NCI-H1436 (cell line): ENCODE results near the gene MDP1.
"Not testable (repeated sequence)": the region's sequence is repeated elsewhere in the genome, so short reads cannot be mapped to it uniquely, and the experiment has no call there.

ENCODE experiments used
- DNase-seq: peaks from one replicate; lab custom pipeline; 2025; lab: John Stamatoyannopoulos, UW

The MDP1 gene

DNA sequence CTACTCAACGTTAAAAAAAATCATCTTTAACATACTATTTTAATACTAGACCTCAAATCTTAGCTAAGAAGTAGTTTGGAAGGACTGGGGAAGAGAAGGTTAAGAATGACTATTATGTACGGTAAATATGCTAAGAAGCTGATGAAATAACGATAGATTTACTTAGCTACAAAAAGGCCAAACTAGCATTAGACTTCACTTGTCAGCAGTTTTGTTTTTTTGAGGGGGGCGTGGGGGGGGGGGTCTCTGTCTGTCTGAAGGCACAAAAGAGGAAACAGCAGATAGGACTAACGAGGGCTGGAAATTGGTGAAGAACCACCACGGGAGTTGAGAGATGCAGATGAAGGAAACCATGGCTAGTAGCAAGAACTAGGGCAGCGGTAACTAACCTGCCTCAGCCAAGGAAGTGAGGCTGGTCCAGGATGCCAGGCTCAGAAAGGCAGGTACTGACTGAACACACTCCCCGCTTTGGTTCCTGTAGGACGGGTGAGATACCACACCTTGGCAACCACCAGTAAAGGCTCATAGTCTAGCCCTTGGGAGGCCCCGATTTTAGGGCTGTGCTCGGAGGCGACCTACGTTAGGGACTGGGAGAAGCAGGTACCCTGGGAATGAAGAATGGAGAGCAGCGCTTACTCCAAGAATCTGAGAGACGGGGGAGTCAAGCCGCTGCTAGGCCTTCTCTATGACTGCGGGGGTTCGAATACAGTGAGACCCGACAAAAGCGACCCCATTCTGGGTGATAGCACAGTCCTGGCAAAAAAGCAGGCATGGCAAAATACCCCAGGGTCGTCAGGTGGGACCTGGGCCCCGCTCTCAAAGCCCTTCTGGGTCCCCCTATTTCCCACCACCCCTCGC, 15.6 kb upstream of the MDP1 start:
- no peak for DNase-seq

DNA sequence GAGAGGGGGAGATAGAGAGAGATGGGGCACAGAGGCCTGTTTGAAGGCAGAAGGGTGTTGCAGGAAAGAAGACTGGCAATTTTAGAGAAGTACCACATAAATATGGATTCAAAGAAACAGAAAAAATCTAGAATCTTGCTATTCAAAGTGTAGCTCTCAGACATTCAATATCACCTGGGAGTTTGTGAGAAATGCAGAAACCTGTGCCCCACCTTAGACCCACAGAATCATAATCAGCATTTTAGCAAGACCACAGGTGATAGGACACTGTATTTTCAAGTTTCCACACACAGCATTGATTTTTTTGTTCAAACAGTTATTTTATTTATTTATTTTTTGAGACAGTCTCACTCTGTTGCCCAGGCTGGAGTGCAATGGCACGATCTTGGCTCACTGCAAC, 13.0 kb upstream of the MDP1 start:
- DNase-seq = no peak

DNA sequence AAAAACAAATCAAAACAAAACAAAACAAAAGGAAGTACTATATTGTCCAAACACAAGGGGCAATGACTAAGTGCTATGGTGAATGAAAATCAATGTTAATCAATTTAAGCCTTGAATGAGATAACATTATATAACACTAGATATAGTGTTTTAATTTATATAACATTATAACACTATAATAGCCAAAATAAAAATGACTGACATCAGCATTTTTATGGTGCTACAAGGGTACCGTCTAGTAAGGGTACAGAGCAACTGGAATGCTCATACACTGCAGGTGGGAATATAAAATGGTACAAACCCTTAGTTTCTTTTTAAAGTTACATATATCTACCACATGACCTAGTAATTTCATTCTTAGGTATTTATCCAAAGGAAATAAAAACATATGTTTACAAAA, 10.6 kb upstream of the MDP1 start:
- DNase-seq = no peak

DNA sequence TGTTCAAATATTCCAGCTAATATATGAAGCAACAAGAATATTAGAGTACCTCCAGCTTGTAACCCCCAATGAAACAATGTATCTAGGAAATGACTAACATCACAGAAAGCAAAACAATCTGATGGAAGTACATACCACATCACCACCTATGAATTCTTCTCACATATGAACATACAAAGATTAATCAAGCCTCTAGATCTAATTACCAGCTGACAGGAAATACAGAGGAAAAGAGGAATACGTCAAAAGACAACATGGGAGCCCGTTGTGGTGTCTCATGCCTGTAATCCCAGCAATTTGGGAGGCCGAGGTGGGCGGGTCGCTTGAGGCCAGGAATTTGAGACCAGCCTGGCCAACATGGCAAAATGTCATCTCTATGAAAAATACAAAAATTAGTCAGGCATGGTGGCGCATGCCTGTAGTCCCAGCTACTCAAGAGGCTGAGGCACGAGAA, 8.8 kb upstream of the MDP1 start:
- DNase-seq = no peak

DNA sequence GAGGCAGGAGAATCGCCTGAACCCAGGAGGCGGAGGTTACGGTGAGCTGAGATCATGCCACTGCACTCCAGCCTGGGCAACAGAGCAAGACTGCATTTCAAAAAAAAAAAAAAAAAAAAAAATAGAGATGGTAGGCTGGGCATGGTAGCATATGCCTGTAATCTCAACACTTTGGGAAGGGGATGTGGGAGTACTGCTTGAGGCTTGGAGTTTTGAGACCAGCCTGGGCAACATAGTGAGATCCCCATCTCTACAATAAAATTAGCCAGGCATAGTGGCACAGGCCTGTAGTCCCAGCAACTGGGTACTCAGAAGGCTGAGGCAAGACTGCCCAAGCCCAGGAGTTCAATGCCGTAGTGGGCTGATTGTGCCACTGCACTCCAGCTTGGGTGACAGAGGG, 7.1 kb upstream of the MDP1 start:
- DNase-seq = not testable (repeated sequence)

DNA sequence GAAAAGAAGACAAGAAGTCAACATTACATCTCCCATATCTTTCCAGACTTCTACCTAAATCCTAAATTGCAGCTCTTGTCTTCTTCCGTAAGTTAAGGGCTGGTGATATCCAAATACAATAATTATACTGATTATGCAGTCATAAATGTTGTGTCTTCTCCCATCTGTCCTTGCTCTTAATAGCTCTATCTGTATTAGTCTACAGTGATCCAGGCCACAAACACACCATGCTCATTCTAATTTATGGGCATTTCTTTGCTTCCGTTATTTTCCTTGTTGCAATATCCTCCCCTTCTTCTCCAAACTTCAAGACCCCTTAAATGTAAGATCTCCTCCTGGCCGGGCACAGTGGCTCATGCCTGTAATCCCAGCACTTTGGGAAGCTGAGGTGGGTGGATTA, 3.7 kb upstream of the MDP1 start:
- DNase-seq = no peak

DNA sequence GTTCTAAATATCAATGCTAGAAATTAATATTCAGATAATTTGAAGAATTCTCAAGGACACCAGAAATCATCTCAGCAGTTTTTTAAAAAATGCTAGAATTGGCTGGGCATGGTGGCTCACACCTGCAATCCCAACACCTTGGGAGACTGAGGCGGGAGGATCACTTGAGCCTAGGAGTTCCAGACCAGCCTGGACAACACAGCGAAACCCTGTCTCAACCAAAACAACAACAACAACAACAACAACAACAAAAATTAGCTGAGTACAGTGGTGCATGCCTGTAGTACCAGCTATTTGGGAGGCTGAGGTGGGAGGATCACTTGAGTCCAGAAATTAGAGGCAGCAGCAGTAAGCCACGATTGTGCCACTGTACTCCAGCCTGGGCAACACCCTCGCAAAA, 3.2 kb upstream of the MDP1 start:
- DNase-seq = no peak

DNA sequence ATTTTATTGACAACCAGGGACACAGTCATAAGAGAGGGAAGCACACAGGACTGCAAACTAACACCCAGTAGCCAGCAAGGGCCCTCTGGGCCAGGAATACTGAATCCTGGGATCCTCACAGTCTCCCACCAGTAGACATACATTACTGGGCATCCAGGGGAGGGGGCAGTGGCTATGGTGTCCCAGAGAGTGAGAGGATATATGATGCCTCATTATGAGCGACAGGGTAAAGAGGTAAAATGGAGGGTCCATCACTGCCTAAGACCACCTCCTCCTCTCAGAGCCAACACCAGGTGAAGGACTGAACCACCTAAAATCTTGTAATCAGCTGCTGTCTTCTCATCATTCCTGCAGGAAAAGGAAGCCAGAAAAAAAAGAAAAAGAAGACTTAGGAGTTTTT, 1.0 kb upstream of the MDP1 start:
- not testable (repeated sequence) for DNase-seq

DNA sequence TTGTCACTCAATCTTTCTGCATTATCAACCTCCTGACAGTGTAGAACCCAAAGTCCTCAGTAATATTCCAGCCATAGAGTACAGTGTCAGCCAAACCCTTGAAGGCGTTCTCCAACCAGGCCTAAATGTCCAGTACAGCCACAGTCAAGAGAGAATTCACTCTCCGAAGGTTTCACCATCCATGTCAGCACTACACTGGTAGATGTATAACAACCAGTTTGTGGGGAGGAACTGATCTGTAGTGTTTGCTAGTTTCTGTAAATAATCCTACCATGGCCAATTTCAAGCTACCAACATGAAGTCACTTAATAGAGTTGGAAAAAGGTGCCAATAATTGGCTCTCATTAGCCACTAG, 456 bp upstream of the MDP1 start:
- no peak for DNase-seq

DNA sequence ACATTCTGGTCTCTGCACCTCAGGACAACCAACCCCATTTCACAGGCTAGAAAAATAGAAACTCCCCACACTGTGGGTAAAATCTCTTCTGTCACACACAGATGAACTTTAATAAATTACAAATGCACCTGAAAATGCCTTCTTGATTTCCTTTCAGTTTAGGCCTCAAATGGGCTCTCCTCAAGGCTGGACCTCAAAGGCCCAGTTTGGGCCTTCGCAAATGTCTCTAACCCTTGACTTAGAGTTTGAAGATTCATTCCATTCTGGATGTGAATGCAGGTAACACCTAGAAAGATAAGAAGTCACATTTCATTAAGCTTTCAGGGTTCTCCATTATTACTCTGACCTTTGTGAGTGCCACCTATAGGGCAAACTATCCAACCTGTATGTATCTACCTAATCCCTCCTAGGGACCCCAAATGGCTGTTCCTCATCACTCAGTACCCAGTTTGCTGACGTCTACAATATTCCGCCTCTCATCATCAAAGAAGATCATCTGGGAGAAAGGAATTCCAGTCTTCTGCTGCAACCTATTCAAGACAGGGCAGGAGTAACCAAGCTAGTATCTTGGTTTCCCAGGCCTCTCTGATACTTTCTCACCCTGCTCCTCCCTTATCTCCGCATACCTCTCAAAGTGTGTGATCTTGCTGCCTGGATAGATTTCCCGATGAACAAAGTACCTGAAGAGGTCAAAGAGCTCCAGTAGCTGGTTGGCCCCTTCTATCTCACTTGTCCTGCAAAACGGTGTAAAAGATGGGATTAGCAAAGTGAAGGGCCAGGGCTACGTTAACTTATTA, 1.8 kb downstream of the MDP1 start:
- no peak for DNase-seq

DNA sequence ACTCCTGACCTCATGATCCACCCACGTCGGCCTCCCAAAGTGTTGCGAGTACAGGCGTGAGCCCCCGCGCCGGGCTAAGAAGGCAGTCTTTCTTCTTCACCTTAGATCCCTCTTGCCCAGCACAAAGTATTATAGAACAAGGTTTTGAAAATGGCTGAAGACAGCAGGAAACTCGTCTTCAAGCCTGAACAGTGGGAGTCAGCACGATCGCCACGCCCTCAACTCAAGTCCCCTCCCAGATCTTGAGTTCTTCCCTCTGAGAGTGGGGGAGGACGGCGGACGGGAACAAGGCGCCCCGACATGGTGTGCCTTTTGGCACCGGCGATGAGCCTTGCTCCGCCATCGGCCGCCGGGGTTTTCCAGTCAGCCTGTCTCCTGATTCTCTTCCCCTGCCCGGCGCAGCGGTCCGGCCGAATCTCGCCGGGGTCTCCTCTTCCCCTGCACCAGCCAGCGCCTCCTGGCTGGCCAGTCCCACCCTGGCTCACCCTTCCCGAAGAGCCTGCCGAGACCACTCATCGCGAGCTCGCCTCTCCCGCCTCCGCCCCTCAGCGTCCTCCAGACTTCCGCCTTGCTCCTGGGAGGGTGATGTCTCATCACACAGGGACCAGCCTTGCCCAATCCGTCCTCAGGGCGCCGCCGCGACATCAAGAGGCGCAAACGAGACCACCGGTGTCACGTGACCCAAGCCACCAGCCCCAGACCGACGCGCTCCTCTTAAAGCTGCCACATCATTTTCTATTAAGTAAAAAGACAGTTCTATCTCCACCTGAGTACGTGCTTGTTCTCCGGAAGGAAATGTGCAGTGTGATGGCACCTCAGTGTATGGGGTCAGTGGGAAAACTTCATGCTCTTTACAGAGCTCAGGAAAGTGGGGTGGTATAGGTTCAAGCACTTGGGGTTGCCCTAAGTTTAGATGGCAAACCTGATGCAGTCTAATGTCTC, 2.7 kb downstream of the MDP1 start, which contains the start of gene CHMP4A:
Gene CHMP4A, minus strand, starts transcription at position 565 of the 942 bp plus-strand sequence. Its CDS starts 49 bp downstream, at position 516.
- DNase-seq = peak; percentile 95

DNA sequence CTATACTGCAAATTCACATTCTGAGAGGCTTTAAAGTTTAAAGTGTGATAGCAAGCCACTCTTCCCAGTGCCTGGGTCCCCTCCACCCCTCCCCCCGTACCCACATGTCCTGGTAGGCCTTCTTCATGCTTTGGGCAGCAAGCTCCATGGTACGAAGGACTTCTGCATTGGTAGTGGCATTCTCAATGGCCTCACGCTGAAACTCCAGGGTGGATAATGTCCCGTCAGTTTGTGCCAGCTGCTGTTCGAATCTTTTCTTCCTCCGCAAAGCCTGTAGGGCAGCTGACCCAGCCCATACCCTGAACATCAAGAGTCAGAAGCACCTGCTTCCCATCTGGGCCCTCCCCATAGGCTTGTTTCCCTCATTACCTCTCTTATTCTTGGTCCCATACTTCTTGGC, 4.6 kb downstream of the MDP1 start:
- no peak for DNase-seq

DNA sequence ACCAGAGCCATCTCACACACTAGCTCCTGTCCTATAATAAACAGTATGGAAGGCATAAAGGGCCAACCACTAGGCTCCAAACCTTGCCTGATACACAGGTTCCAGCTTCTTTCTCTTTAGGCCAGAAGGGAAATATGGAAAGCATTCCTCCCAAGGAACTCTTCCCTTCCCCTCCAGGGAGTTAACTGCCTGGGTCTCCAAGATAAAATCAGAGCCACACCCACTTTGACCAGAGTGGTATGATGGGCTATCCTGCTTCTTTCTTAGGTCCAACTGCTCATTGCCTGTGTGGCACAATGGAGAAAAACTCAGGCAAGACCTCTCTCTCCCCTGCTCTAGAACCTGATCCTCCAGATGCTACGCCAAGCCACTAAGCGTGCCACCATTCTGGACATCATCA, 8.2 kb downstream of the MDP1 start:
- no peak for DNase-seq

DNA sequence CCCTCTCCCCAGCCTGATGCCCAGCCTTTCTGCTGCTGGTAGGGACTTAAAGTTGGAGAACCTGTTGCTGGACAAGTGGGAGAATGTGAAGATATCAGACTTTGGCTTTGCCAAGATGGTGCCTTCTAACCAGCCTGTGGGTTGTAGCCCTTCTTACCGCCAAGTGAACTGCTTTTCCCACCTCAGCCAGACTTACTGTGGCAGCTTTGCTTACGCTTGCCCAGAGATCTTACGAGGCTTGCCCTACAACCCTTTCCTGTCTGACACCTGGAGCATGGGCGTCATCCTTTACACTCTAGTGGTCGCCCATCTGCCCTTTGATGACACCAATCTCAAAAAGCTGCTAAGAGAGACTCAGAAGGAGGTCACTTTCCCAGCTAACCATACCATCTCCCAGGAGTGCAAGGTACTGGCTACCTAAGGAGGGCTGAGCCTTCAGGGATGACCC, 8.7 kb downstream of the MDP1 start:
- DNase-seq = no peak

DNA sequence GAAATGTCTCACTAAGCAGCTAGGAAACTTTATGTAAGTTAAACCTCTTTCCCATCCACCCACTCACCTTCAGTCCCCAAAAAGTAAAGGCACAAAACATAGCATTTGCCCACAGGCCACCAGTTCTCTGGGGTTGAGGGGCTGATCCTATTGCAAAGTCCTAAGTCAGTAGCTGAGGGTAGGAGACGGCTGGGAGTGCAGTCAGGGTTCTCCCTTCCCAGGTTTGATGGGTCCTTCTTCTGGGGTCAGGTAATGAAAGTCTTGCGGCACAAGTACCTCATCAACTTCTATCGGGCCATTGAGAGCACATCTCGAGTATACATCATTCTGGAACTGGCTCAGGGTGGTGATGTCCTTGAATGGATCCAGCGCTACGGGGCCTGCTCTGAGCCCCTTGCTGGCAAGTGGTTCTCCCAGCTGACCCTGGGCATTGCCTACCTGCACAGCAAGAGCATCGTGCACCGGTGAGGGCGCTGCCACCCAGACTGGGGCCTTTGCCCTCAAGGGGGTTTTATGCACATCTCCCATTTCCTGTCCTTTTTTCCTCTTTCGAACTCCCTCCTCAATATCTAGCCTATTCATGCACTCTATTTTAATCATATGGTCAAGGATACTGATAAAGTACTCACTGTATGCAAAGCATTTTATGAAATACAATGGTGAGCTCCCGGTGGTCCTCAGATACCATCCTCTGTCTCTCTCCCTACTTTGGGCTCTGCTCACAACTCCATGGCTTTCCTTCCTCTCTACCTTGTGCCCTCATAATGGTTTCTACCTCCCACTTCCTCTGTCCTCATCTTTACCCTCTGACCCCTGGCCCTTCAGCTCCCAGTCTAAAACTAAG, 9.4 kb downstream of the MDP1 start:
- DNase-seq = no peak

DNA sequence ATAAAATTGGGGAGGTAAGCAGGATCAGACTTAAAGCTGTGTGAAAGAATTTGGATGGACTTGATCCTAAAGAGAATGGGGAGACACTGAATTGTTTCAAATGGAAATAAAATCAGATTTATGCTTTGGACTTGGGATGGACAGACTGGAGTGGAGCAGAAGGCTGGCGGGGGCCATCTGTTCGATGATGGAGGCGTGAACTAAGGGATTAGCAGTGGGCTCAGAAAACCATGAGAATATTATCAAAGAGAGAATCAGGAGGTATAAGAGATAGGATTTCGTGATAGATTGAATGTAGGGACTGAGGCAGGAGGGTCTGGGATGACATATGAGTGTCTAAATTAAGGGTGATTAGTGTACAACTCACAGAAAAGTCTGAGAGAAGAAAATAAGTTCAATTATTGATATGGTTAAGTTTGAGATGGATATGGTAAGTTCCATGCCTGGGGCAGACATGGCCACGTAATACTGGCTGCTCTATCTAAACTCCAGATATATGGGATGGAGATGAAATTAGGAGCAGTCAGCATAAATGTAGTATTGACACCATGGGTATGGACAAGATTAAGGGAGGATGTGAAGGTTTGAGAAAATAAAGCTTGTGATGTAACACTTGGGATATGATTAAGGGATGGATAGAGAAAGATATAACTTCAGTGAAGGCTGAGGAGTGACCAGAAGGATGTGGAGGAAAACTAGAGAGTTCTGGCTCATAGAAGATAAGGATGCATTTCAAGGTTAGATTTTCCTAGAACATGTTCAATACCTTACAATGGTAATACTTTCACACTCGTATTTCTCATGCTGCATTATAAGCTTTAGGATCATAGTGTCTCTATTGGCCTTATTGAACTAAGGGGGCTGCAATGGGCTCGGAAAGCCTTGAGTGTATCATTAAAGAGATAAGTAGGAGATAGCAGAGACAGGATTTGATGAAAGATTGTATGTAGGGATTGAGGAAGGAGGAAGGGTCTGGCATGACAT, 11.4 kb downstream of the MDP1 start:
- DNase-seq = no peak

DNA sequence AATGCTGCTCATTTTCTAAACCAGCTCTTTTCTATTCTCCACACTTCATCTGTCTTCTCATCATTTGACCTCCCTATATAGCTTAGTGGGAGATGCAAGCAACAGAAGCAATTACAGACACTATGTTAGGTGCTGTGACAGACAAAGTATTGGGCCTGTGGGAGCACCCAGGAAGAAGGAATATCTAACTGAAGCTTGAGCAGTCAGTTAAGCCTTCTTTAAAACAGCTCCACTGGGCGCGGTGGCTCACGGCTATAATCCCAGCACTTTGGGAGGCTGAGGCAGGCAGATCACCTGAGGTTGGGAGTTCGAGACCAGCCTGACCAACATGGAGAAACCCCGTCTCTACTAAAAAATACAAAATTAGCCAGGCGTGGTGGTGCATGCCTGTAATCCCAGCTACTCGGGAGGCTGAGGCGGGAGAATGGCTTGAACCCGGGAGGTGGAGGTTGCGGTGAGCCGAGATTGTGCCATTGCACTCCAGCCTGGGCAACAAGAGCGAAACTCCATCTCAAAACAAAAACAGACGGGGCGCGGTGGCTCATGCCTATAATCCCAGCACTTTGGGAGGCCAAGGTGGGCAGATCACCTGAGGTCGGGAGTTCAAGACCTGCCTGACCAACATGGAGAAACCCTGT, 12.5 kb downstream of the MDP1 start:
- not testable (repeated sequence) for DNase-seq

DNA sequence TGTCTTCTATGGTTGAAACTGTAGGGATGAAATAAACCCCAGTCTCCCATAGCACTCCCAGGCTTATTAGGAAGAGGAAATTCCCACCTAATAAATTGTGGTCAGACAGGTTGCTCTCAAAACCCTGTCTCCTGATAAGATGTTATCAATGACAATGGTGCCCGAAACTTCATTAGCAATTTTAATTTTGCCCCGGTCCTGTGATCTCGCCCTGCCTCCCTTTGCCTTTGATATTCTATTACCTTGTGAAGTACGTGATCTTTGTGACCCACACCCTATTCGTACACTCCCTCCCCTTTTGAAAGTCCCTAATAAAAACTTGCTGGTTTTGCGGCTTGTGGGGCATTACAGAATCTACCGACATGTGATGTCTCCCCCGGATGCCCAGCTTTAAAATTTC, 13.3 kb downstream of the MDP1 start:
- not testable (repeated sequence) for DNase-seq

DNA sequence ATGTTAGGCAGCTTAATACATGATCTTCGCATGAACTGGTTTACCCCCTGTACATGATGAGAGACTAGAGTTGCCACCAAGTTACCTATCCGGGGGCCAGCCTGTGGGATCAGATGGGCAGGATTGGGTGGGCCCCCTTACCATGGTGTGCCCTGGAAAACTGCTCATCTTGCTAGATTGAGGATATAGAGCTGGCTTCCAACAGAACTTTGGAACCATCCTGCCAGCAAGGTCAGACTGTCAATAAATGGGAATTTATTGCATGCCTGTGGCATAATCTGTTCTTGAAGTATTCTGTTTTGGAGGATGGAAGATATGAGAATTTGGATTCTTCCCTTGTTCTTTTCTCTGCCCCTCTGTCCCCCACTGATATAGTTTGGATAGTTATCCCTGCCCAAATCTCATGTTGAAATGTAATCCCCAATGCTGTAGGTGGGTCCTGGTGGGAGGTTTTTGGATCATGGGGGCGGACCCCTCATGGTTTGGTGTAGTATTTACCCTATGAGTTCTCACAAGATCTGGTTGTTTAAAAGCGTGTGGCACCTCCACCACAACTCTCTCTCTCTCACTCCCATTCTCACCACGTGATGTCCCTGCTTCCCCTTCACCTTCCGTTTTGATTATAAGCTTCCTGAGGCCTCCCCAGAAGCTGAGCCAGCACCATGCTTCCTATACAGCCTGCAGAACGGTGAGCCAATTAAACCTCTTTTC, 16.9 kb downstream of the MDP1 start:
- DNase-seq = no peak
